Cerebellar nuclear complex (tissue), 1 donor: ENCODE measurements around the gene EHD2.
"Not testable (repeated sequence)": the region's sequence is repeated elsewhere in the genome, so short reads cannot be mapped to it uniquely, and the experiment has no call there.

Source experiments
- DNase-seq, 2 experiments: peaks; one replicate each; lab custom pipeline; 2025; lab: John Stamatoyannopoulos, UW

EHD2 gene, protein sequence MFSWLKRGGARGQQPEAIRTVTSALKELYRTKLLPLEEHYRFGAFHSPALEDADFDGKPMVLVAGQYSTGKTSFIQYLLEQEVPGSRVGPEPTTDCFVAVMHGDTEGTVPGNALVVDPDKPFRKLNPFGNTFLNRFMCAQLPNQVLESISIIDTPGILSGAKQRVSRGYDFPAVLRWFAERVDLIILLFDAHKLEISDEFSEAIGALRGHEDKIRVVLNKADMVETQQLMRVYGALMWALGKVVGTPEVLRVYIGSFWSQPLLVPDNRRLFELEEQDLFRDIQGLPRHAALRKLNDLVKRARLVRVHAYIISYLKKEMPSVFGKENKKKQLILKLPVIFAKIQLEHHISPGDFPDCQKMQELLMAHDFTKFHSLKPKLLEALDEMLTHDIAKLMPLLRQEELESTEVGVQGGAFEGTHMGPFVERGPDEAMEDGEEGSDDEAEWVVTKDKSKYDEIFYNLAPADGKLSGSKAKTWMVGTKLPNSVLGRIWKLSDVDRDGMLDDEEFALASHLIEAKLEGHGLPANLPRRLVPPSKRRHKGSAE

GRCh38 chr19:47713046-47714021, at the start of gene EHD2:
TSS of gene EHD2 (plus strand) at chr19:47713422. CDS start at chr19:47716613, 3,191 bp downstream.
- DNase-seq, result no peak

DNA sequence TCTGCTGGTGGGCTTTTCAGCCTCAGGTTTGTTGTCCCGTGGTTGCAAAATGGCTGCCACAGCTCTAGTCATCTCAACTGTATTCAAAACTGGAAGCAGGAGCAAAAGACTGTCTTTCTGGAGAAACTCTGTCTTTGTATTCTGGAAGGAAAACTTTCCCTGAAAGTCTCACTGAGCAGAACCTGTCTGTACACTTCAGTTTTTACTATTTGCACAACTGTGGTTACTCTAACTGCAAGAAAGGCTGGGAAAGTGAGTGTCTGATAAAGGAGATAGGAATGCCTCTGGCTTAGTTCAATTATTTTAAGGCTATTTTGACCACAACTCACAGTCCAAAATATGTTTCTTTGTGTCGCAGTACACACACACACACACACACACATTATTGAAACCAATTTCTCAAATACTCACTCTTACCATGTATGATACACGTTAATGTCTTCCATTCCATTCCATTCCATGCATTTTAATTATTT, 49.7 kb upstream of the EHD2 start:
- no peak for DNase-seq

DNA sequence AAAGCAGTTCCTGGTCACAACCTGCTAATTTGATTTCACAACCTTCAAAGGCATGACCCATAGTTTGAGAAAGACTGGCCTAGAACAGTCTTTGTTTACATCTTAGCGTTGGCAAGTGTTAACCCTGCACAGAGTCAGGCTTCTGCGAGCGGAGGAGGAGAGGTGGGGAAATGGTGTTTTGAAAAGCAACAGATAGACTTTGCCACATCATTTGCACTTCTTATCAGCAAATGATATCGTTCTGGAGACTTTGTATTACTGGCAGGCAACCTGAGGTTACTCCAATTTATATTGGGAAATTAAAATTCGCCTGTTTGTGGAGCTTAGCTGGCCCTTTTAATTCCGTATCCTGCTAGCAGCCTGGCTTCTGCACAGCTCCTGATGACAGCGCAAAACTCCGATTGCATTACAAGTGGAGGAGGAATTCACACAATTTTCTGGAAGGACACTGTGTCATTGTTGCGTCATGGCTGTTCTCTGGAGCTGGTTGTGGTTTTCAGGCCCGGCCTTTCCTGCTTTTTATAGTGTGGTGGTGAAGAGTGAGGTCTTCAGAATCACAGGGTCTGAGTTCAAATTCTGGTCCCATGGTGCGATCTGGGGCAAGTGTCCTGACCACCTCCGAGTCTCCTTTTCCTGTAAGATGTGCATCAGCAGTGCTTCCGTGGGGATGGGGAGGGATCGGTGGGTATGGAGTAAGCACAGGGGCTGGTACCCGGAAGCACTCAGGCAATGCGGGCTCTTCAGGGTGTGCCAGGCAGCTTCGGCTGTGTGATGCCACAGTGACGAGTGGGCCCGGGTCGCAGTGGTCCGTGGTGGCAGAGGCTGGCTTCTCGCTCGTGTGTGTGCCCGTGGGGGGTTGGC, 49.1 kb upstream of the EHD2 start:
- DNase-seq, result no peak

- not testable (repeated sequence) for DNase-seq
Observed at GRCh38 chr19:47668556-47668955, 44.7 kb upstream of the EHD2 start.

DNA sequence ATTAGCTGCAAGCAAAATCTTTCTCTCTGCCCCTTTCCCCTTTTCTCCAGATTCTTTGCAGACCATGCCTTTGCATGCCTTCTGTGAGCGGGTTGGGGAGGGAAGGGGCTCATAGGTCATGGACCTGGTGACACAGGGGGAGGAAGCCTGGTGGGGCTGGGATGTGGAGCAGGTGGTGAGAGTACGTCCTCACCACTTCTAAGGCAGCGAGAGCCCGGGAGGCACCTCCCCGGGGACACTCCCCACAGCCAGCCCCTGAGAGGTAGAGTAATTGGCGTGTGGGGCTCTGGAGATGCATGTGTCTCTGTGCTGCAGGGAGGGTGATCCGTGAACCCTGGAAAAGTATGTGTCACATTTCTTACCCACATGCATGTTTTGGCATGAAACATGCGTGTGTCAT, 42.5 kb upstream of the EHD2 start:
- no peak for DNase-seq

GRCh38 chr19:47671499-47671898, 41.7 kb upstream of the EHD2 start:
- DNase-seq, result no peak

DNA sequence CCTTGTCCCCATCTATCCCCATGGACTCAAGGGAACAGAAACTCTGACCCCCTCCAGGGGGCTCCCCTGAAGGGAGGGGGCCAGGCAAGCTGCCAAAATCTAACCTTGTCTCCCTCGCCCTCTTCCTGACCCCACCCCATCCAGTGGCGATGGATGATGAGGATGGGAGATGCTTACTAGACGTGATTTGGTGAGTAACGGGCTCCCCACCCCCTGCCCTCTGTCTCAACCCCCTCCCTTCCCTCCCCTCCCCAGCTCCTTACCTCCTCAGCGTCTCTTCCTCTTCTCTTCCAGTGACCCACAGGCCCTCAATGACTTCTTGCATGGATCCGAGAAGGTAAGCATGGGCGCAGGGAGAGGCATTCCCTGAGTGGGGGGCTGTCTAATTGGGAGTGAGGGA, 39.8 kb upstream of the EHD2 start:
- no peak for DNase-seq

DNA sequence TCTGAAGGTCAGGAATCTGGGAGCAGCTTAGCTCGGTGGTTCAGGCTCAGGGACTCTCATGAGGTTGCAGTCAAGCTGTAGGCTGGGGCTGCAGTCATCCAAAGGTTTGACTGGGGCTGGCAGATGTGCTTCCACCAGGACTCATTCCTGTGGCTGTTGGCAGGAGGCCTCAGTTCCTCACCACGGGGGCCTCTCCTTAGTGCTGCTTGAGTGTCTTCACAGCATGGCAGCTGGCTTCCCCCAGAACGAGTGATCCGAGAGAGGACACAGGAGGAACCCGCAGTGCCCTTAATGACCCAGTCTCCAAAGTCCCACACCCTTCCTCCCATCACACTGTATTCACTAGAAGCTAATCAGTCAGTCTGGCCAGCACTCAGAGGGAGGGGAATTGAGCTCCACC, 38.7 kb upstream of the EHD2 start:
- DNase-seq, result no peak

DNA sequence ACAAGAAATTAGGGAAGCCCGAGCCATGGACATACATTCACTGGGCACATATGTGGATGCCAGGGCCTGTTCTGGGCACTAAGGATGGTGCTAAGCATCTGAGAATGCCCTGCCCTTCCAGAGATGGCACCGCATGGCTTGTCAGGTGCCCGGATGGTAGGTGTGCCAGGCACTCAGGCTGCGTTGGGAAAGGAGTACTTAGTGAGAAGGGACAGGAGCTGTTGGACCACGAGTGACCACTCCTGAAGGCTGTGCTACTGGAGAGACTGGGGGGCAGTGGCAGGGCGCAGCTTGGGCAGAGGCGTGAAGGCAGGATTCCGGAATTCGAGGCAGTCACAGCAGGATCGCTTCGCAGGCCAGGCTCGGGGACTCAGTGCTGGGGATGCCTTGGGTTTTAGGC, 38.0 kb upstream of the EHD2 start:
- no peak for DNase-seq

DNA sequence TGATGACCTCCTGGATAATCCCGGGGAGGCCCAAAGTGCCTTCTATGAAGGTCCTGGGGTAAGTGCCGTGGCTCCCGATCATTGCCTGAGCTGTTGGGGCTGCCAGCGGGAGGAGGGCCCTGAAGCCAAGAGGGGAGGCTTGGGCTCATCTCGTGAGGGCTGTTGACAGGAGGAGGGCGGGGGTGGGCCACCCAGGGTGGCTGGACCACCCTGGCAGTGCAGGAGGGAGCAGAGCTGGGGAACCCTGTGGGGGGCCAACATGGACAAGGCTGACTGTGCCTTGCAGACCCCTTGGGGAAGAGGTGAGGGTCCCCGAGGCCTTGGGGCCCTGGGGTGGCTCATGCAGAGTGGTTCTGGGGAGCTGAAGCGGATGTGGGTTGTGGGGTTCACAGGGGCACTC, 37.4 kb upstream of the EHD2 start:
- no peak for DNase-seq

GRCh38 chr19:47676811-47677210, 36.4 kb upstream of the EHD2 start:
- DNase-seq, result no peak

DNA sequence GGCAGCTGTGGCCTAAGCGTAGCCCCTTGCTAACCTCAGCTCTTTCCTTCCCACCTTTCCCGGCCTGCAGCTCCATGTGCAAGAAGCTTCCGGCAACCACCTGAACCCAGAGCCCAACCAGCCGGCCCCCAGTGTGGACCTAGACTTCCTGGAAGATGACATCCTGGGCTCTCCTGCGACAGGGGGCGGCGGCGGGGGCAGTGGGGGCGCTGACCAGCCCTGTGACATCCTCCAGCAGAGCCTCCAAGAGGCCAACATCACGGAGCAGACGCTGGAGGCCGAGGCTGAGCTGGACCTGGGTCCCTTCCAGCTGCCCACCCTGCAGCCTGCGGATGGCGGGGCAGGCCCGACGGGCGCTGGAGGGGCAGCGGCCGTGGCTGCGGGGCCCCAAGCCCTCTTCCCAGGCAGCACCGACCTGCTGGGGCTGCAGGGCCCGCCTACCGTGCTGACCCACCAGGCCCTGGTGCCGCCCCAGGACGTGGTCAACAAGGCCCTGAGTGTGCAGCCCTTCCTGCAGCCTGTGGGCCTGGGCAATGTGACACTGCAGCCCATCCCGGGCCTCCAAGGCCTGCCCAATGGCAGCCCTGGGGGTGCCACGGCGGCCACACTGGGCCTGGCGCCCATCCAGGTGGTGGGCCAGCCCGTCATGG, 33.8 kb upstream of the EHD2 start:
- DNase-seq, result no peak

GRCh38 chr19:47679922-47680857, 33.0 kb upstream of the EHD2 start:
- no peak for DNase-seq

DNA sequence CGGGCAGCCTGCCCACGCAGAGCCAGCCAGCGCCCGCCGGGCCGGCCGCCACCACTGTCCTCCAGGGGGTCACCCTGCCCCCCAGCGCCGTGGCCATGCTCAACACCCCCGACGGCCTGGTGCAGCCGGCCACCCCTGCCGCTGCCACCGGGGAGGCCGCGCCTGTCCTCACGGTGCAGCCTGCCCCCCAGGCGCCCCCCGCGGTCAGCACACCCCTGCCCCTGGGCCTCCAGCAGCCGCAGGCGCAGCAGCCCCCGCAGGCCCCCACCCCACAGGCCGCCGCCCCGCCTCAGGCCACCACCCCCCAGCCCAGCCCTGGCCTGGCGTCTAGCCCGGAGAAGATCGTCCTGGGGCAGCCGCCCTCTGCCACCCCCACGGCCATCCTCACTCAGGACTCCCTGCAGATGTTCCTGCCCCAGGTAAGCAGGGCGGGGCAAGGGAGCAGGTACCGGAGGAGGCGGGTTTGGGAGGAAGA, 32.3 kb upstream of the EHD2 start:
- no peak for DNase-seq

GRCh38 chr19:47681388-47681787, 31.8 kb upstream of the EHD2 start:
- no peak for DNase-seq

DNA sequence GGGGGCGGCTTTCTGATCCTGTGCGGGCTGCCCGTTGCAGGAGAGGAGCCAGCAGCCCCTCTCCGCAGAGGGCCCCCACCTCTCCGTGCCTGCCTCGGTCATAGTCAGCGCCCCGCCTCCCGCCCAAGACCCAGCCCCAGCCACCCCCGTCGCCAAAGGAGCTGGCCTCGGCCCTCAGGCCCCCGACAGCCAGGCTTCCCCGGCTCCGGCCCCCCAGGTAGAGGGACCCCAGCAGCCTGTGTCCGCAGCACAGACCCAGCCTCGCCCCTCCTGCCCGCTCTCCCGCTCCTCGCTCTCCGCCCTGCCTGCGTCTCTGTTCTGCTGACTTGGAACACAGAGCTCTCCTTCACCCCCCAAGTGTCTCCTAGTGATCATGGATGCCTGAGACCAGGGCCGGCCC, 31.3 kb upstream of the EHD2 start:
- DNase-seq, result no peak

DNA sequence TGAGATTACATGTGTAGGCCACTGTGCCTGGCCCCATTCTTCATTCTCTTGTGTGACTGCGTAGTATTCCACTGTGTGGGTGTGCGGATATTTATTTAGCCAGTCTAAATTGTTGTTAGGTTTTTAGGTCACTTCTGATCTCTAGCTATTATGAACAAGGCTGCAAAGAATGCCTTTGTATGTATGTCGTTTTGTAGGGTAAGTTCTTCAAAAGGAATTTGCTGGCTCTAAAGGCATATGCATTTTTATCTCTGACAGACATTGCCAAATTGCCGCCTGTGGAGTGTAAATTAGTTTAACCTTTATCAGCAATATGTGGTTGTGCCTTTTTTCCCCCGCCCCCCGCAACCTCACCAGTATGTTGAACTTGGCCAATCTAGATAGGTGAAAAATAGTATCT, 30.3 kb upstream of the EHD2 start:
- no peak for DNase-seq

- DNase-seq, result no peak
Observed at GRCh38 chr19:47686679-47687450, 26.4 kb upstream of the EHD2 start.

GRCh38 chr19:47687906-47688305, 25.3 kb upstream of the EHD2 start:
- DNase-seq, result no peak
